Measurements from ENCODE around the gene ZNF398.

ZNF398 gene

DNA sequence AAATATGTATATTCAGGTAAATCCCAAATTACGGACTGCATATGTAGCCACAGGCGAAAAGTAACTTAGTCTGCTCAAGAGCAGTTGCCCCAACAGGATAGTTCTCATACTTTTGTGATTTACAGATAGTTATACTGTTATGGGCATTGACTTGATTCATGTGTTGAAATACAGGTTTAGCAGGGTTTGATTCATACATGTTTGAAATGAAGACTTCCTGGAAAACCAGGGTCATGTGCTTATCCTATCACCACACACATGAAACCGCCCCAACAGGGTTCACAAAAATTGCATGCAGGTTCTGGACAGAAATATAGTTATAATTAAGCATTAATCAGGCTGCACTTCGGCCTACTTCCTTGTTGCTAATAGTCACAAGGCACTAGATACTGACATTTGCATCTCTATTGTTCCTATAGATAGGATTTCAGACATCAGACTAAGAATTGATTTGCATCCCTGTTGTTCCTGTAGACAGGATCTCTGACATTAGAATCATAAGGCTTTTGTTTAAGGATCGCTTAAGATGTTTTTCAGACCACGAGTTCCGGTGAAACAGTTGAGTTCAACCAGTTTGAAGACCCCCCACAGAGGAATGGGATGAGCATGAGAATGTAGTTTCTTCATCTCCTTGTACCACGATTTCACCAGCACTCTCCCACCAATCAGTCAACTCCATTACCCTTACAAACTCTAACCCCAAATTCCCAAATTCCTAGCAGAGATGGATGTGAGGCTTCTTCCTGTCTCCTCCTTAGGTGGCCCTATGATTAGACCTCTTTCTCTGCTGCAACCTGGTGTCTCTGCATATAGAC is 2.0 kb upstream of the ZNF398 start:
- in situ Hi-C loops (cut with HindIII; ENCODE audit: low sequenced_read_pairs): loop anchor here (10.0 kb wide), 1 partner anchor 110 kb away; no protein-coding TSS in a partner anchor

DNA sequence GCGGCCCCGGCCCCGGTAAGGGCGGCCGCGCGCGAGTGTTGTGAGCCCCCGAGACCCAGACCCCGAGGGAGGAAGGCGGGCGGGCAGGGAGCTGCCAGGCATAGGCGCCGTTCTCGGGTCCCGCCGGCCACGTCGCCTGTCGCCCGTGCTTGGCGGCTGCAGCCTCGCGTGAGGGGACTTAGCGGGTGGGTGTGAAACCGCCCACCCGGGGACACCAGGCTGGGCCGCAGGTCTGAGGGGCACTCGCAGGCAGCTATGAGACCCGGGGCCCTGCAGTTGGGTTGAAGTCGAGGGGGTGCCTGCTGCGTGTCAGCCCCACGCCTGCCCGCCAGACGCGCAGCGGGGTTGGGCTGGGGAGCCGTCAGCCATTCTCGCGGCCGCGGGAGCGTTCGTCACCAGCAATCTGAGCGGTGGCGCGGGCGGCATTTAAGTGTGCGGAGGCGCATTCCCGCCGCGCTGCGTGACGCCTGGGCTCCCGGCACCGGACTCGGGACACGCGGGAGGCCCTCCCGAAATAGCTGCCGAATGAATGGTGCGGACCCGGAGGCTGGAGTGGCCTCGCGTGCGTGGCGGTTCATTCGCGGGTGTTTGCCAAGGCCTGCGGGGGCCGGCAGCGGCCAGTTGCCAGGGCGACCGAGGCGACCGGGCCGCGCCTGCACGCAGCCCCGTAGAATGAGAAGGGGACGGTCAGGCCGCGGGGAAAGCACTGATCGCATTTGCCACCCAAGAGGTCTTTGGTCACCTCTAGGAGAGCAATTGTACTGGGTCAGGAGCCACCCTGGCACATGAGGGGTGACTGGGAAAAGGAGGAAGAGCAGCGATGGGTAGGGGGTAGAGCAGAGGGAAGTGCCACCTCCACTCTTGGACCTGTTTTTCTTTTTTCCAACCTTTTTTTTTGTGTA is 750 bp downstream of the ZNF398 start:
- in situ Hi-C loops (cut with HindIII; ENCODE audit: low sequenced_read_pairs): loop anchor here (10.0 kb wide), 1 partner anchor 107 kb away; no protein-coding TSS in a partner anchor

DNA sequence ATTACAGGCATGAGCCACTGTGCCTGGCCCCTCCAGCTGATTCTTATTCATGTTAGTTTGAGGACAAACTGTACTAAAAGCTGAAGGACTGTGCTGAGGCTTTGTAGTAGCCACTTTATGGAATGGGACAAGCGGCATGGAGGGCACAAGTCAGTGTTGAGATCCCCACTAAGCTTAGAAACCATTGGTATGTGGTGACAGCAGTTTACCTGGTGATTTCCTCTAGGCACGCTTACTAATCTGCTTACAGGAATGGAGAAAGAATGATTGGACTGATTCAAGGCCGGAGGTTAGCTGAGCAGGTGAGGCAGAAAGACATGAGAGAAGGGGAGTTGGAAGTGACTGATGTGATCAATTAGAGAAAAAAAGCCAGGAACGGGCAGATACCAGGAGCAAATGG is 3.7 kb downstream of the ZNF398 start:
- in situ Hi-C loops (cut with HindIII; ENCODE audit: low sequenced_read_pairs): no loop called here

DNA sequence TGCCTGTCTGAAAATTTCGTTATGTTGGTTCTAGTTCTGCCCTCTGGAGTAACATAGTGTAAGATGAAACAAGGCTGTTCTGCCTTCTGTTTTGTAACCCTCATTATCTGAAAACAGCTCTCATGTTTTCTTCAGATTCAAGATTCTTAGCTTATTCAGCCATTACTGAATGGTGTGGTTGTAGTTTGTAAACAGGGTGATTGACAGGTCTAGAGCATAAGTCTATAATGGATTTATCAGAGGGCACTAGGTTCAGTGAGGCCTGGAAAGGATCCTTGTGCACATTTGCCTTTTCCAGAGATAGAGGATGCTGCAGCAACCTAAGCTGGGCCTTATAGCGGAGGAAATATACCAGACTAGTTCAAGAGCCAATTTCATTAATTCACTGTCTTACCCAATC is 6.1 kb downstream of the ZNF398 start:
- in situ Hi-C loops (cut with HindIII; ENCODE audit: low sequenced_read_pairs): no loop called here

DNA sequence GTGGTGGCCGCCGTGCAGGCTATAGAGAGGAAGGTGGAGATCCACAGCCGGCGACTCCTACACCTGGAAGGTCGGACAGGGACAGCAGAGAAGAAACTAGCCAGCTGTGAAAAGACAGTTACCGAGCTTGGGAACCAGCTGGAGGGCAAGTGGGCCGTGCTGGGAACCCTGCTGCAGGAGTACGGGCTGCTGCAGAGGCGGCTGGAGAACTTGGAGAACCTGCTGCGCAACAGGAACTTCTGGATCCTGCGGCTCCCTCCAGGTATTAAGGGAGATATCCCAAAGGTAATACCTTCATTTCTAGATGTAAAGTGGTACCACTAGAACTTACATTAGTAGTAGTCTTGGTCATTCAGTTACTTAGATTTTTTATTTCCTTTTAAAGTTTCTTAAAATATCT is 6.8 kb downstream of the ZNF398 start:
- in situ Hi-C loops (cut with HindIII; ENCODE audit: low sequenced_read_pairs): no loop called here

DNA sequence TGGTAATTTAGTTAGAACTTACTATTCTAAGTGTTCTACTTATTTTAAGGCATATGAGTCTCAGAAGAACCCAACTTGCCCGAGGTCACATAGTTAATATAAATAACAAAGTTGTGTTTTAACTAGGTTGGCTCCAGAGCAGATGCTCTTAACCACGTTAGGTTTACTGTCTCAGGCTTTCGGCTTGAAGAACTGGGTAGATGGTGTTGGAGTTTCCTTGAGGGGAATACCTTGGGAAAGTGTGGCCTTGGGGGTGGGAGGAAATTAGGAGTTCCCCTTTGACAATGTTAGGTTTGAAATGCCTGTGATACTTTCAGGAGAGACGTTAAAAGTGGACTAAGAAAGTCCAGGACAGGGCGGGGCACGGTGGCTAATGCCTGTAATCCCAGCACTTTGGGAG is 9.6 kb downstream of the ZNF398 start:
- in situ Hi-C loops (cut with HindIII; ENCODE audit: low sequenced_read_pairs): no loop called here

DNA sequence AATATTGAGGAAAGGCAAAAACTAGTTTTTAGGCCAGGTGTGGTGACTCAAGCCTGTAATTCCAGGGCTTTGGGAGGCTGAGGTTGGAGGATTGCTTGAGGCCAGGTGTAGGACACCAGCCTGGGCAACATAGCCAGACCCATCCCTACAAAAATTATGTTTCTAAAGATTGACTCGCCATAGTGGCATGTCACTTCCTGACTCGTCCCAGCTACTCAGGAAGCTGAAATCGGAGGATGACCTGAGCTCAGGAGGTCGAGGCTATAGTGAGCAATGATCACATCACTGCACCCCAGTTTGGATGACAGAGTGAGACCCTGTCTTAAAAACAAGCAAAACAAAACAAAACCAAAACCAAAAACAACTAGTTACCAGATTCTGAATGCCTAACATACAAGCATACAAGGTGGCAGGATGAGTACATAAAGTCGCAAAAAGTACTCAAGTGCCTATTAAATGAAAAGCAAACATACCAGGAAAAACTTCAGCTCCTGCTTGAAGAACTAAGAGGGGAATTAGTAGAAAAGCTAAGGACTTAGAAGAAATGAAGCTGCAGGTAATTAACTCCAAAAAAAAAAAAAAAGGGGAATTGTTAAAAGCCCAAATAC is 14.1 kb downstream of the ZNF398 start:
- in situ Hi-C loops (cut with HindIII; ENCODE audit: low sequenced_read_pairs): loop anchor here (10.0 kb wide), 1 partner anchor 563 kb away; no protein-coding TSS in a partner anchor

DNA sequence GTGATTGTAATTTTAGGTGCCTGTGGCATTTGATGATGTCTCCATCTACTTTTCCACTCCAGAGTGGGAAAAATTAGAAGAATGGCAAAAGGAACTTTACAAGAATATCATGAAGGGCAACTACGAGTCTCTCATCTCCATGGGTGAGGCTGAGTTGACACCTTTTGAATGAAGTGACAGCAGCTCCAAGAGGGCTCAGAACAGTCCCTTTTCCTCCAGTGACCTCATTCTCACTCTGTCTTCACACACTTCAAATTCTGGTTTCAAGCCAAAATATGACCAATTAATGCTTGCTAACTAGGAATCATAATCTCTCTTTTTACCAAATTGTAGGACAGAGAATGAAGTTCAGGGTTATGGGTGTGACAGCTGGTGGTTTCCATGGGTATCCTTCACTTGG is 18.9 kb downstream of the ZNF398 start:
- in situ Hi-C loops (cut with HindIII; ENCODE audit: low sequenced_read_pairs): loop anchor here (10.0 kb wide), 1 partner anchor 559 kb away; no protein-coding TSS in a partner anchor

DNA sequence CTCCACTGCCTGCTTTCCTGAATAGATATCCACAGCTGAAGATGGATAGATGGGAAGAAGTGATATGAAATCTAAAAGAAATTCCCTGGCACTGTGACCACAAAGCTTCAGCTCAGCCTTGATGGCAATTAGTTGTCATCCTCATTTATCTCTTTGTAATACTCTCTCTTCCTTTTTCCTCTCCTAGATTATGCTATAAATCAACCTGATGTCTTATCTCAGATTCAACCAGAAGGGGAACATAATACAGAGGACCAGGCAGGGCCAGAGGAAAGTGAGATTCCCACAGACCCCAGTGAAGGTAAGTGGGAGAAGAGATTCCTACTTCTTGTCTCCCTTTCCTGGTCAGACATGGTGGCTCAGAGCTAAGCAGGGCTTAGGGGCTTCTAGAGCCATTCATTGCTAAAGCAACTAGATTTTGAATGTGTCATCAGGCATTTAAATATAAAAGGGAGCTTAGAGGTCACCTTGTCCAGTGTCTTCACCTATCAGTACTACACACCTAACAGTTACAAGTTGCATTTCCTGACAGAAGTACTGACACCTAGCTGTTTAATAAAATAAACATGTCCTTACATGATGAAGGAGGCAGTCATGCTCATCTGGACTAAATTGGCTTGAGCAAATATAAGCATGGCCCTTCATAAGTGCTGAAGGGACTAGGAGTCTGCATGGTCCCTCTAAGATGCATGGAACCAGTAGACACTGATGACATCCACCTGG is 19.5 kb downstream of the ZNF398 start:
- in situ Hi-C loops (cut with HindIII; ENCODE audit: low sequenced_read_pairs): loop anchor here (10.0 kb wide), 1 partner anchor 558 kb away; no protein-coding TSS in a partner anchor

DNA sequence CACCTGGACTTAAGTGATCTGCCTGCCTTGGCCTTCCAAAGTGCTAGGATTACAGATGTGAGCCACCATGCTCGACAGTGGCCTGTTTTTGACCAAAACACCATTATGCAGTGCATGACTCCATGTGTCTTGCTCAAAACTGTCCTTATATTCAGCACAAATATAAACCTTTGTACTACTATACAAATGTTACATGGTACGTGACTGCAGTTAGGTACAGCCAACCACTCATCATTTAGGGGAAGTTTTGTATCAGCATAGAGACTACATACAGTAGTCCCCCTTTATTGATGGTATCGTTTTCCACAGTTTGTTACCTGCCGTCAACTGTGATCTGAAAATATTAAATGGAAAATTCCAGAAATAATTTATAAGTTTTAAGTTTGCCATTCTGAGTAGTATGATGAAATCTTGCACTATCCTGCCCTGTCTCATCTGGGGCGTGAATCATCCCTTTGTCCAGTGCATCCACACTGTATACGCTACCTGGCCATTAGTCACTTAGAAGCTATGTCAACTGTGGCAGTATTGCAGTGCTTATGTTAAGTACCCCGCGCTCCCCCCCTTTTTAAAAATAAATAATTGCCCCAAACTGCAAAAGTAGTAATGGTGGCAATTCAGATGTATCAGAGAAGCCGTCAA is 24.8 kb downstream of the ZNF398 start:
- in situ Hi-C loops (cut with HindIII; ENCODE audit: low sequenced_read_pairs): no loop called here

DNA sequence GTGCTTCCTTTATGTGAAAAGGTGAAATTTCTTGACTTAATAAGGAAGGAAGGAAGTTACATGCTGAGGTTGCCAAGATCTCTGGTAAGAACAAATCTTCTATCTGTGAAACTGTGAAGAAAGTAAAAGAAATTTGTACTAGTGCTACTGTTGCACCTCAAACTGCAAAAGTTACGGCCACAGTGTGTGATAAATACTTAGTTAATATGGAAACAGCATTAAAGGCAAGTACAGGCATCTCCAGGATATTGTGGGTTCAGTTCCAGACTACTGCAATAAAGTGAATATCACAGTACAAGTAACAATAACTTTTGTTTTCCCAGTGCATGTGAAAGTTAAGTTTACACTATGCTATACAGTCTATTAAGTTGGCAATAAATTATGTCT is 25.3 kb downstream of the ZNF398 start:
- in situ Hi-C loops (cut with HindIII; ENCODE audit: low sequenced_read_pairs): no loop called here

DNA sequence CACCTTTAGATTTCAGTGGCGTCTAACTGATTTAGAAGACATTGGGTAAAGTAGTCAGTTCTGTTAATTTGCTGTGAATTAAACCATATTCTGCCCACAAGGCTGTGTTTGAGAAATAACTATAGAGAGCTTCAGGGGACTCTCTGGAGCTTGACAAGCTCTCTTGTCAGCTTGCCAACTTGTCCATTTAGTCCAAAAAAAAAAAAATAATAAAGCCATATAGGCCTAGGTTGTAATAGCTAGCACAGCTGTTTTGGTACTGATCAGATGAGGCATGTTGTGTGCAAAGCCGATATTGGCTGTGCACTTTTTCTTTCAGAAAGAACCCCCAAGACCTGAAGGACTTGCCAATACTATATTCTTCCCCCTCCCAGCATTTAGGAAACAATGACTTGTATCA is 27.9 kb downstream of the ZNF398 start:
- in situ Hi-C loops (cut with HindIII; ENCODE audit: low sequenced_read_pairs): no loop called here

DNA sequence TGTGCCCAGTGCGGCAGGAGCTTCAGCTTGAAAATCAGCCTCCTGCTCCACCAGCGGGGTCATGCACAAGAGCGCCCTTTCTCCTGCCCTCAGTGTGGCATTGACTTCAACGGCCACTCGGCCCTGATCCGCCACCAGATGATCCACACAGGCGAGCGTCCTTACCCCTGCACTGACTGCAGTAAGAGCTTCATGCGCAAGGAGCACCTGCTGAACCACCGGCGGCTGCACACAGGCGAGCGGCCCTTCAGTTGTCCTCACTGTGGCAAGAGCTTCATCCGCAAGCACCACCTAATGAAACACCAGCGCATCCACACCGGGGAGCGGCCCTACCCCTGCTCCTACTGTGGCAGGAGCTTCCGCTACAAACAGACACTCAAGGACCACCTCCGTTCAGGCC is 32.0 kb downstream of the ZNF398 start:
- in situ Hi-C loops (cut with HindIII; ENCODE audit: low sequenced_read_pairs): no loop called here

DNA sequence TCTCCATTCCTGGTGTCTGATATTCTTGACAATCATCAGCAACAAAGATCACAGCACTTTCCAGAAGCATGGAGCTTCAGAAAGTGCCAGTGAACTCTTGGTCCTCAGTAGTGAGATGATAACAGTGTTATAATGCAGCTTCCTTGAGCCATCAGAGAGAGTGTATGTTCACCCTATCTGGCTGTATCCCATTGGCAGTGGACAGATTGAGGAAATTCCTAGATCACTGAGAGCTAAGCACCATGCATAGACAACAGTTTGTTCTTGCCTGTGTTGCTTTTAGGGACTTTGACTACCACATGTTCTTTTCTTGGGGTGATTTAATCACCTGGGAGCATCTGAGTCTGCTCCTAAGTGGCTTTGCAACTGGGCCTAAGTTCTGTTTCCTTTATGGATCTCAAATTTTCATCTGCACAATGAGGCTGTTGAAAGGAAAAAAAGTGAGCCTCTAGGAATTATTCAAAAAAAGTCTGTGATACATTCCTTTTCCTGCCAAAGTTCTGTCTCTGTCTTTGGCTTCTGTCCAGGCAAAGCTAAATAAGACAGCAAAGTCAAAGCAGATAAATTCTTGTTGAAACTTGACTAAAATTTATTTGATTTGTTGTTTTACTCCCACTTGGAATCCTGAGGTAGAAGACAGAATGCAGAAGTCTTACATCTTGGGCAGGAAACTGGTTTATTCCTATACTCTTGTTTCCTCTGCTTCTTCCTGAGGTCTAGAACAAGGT is 33.6 kb downstream of the ZNF398 start:
- in situ Hi-C loops (cut with HindIII; ENCODE audit: low sequenced_read_pairs): no loop called here

DNA sequence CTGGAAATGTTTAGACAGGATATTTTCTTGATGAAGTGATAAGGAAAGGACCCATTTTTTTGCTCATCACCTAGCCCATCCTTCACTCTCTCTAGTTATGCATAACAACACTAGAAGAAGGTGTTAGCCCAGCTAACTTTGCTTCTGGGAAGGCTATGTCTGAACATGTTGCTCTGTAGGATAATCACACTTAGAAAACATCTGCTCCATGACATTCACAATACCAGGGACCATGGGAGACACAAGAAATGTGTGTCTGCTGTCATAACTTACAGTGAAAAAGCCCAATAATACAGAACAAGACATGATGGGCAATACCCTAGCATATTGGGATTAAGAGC is 34.2 kb downstream of the ZNF398 start:
- in situ Hi-C loops (cut with HindIII; ENCODE audit: low sequenced_read_pairs): no loop called here

DNA sequence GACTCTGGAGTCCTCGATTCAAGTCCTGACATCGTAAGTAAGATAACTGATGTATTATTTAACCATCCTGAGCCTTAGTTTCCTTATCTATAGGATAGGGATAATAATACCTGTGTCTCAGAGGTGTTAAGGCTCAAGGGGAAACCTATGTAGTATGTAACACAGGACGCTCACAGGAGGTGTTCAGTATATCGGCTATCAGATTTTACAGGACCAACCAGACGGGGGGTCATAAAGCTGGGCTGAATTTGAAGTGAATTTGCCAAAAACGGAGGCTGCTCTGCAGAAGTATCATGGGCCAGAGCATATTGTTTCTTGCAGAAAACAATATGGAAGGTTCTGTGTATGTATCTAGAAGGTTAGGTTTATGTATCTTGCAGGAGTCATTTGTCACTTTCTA is 37.0 kb downstream of the ZNF398 start:
- in situ Hi-C loops (cut with HindIII; ENCODE audit: low sequenced_read_pairs): no loop called here

DNA sequence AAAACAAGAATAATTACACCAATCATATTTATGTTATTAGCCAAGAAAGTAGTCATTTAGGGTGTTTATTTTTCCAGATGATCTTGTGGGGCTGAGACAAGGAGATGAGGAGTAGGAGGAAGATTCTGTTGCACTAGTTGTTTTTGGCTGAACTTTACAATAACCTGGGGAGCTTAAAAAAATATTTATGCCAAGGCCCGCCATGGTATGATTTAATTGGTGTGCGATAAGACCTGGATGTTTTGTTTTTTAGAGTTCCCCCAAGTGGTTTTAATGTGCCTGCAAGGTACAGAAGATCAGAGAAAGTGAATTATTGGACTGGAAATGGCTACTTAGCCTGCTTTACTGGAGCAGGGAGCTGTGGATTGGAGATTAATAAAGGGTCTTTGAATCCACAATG is 41.0 kb downstream of the ZNF398 start:
- in situ Hi-C loops (cut with HindIII; ENCODE audit: low sequenced_read_pairs): no loop called here

DNA sequence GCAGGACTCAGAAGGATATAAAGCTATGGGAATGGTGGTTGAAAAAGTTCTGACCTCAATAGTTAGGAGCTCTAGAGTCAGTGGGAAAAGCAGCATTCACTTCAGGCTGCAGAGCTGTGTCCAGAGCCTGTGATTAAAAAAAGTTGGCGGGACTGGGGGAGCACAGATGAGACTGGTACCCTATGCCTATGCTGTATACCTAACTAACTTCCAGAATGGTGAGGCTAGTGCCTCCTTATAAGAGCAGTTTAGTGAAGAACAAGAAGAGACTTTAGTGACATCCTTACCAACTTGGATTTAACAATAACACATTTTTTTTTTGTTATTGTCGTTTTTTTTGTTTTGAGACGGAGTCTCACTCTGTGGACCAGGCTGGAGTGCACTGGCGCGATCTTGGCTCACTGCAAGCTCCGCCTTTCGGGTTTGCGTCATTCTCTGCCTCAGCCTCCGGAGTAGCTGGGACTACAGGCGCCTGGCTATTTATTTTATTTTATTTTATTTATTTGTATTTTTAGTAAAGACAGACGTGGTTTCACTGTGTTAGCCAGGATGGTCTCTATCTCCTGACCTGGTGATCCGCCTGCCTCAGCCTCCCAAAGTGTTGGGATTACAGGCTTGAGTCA is 41.5 kb downstream of the ZNF398 start:
- in situ Hi-C loops (cut with HindIII; ENCODE audit: low sequenced_read_pairs): no loop called here

DNA sequence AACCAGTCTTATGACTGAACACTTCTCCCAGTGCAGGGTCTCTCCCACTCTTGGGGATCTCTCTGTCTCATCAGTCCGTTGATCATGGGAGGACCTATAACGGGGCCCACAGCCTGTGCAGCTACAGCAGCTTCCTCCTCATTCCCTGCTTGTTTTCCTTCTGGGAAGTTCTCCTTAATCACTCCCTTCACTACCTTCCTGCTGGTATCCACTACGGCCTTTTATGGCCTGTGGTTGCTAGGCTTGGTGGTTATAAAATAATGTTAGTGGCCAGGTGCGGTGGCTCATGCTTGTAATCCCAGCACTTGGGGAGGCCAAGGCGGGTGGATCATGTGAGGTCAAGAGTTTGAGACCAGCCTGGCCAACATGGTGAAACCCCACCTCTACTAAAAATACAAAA is 44.6 kb downstream of the ZNF398 start:
- in situ Hi-C loops (cut with HindIII; ENCODE audit: low sequenced_read_pairs): no loop called here
